ENCODE results near the gene CYB561. TPM values are rescaled to one million over a fixed set of nuclear protein-coding genes. Genes with fewer than 3 reads are reported as not detected.

Gene CYB561
- total RNA-seq: 49.9 TPM
- long read RNA-seq, transcript CYB561-213 (5 exons, 2,344 nt): minor isoform, 6 of 109 reads
- long read RNA-seq, transcript CYB561-201 (6 exons, 3,001 nt): major isoform, 50 of 109 reads
- long read RNA-seq, partial matches to known transcripts: 4 of 109 reads
- long read RNA-seq, other reads (novel, unspliced or antisense): 40 of 109 reads

- Histone ChIP-seq H3K27ac (peak within 1 kb of the TSS; percentile 93), H3K36me3 (no peaks in the 10 kb centered on the region), H3K4me1 (peaks cover 40% of the 10 kb centered on the region), H3K27me3 (ENCODE audit: low read depth) (no peaks in the 10 kb centered on the region), H3K9me3 (no peaks in the 10 kb centered on the region), H3K4me3 (peak within 1 kb of the TSS; percentile 67)
- peak; percentile 61 for TF ChIP-seq CTCF (IDR thresholded peaks at IDR 0.05)
- DNase-seq (peak; percentile 89), ATAC-seq (peak; percentile 90 to 92)
- intact Hi-C loops (cut with DNase I): no loop called here
Measured at GRCh38 chr17:63445954-63446752, at the start of gene CYB561. TSS of gene CYB561 (minus strand) at chr17:63446306. CDS start at chr17:63437547, 8,759 bp downstream.

- Histone ChIP-seq H3K4me1 (peaks cover 28% of the 10 kb centered on the region), H3K27me3 (ENCODE audit: low read depth) (no peaks in the 10 kb centered on the region)
- intact Hi-C loops (cut with DNase I): no loop called here
Measured at GRCh38 chr17:63495491-63495890, 49.4 kb upstream of the CYB561 start.

GRCh38 chr17:63494300-63494928 lies 48.3 kb upstream of the CYB561 start:
- peaks cover 27% of the 10 kb centered on the region for H3K4me1 ChIP-seq
- no peaks in the 10 kb centered on the region for H3K27me3 ChIP-seq (ENCODE audit: low read depth)
- intact Hi-C loops (cut with DNase I): no loop called here
- no peak for DNase-seq
- no peak overlapping the region for H3K4me3 ChIP-seq
- TF ChIP-seq CTCF (IDR thresholded peaks at IDR 0.05): no peak
- no peaks in the 10 kb centered on the region for H3K36me3 ChIP-seq
- H3K9me3 ChIP-seq: no peaks in the 10 kb centered on the region
- no peak overlapping the region for H3K27ac ChIP-seq
- no peak for ATAC-seq

More at GRCh38 chr17:63495491-63495890, 49.4 kb upstream of the CYB561 start:
- Histone ChIP-seq H3K36me3 (no peaks in the 10 kb centered on the region), H3K9me3 (no peaks in the 10 kb centered on the region), H3K27ac (no peak overlapping the region), H3K4me3 (no peak overlapping the region)
- TF ChIP-seq CTCF (IDR thresholded peaks at IDR 0.05): no peak
- DNase-seq (no peak), ATAC-seq (no peak)

- H3K4me3 ChIP-seq: no peak overlapping the region
- DNase-seq: no peak
Measured at GRCh38 chr17:63493411-63493810, 47.3 kb upstream of the CYB561 start.

More at GRCh38 chr17:63493411-63493810, 47.3 kb upstream of the CYB561 start:
- intact Hi-C loops (cut with DNase I): no loop called here
- Histone ChIP-seq H3K27me3 (ENCODE audit: low read depth) (no peaks in the 10 kb centered on the region), H3K27ac (no peak overlapping the region), H3K36me3 (peaks cover 4% of the 10 kb centered on the region), H3K4me1 (peaks cover 17% of the 10 kb centered on the region), H3K9me3 (no peaks in the 10 kb centered on the region)
- no peak for TF ChIP-seq CTCF (IDR thresholded peaks at IDR 0.05)
- ATAC-seq: no peak

All from lower lobe of right lung (tissue), 2 donors.